Activated CD4-positive, alpha-beta T cell treated with anti-CD3 and anti-CD28 coated beads for 1 hour (primary cell): ENCODE results near the gene NUP50.

Source experiments
- DNase-seq: peaks from one replicate; pipeline ENCODE4 v3.0.0-alpha.2; 2020

Gene NUP50

DNA sequence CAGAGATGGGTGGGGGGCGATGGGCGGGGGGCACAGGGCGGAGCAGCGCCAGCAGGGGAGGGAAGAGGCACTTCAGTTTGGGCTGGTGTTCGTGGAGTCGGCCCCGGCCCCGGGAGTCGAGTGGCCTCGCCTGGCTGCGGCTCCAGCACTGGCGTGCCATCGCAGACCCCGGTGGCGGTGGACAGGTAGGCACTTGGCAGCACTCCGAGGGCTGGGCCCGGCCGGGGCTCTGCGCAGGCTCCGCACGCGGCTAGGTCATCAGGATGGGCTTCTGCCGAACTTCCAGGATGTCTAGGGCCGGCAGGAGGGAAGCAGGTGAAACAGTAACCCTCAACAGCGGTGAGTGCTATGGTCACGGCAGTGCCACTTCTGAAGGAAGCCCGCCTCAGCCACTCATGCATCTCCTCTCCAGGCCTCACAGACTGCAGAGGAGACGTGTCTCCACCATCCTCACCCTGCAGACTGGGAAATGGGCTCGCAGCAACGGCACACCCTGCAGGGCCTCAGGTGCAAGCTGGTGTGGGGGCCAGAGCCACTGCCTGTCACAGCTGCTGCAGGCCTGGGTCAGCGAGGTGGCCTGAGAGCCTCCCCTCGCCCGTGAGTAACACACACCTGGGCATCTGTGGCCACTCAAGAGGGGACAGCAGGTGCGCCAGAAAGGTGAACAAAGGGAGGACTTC, 33.3 kb downstream of the NUP50 start:
- DNase-seq, result no peak

DNA sequence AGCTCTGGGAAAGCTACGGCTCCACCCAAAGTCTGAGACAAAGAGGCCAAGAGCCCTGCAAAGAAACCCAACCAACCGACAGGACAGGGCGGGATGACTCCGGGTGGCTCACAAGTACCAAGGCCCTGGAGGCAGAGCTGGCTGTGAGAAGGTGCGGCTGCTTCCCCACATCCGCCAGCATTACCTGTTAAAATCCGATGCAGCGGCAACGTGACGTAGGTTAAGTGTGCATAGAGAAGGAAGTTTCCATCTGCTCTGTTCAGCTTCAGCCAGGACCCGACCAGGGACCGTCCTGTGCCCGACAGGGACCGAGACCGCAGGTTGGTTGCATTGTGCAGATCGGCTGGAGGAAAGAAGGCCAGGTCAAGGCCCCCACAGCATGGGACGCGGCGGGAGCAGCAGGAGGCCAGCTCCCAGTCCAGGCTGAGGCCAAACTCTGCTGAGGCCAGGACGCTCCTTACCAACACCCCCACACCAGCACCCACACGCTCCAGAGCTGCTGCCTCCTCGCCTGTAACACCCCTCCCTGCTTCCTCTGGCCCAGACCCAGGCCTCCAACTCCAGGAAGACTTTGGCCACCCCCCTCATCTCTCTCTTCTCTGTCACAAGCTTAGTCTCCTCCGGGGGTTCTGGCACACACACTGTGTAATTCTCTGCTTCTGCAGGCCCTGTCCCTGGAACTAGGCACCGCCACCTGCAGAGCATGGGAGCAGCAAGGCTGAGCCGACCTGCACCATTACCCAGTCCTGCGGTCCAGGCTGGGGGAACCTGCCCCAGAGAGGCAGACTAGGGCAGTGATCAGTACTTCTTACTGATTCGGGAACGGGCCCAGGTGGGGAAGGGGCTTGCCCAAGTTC, 34.1 kb downstream of the NUP50 start:
- no peak for DNase-seq

DNA sequence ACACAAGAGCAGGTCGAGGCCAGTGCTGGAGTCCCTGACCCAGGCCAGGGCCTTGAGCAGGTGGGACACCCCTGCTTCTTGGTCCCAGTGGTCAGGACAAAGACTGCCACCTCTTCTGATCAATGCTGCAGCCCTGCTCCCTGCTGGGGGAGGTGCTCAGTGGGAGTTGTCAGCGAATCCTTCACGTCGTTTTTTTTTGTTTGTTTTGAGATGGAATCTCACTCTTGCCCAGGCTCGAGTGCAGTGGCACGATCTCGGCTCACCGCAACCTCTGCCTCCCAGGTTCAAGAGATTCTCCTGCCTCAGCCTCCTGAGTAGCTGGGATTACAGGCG, 34.7 kb downstream of the NUP50 start:
- DNase-seq, result no peak

DNA sequence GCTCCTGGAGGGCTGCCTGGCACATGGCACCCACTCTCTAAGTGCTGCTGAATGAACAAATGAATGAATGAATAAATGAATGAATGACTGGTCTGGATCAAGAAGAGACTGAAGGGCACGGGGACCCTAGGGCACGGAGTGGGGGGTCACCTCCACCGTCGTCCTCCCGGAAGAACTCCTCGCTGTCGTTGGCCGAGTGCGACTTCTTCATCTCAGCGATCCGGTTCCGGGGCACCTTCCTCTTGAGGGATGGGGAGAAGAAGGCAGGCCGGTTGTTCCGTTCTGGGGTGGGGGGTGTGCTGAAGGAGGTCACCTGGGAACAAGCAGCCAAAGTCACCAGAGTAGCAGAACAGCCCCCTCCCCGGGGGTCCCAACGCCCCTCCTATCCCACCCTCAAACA, 36.0 kb downstream of the NUP50 start:
- DNase-seq, result no peak

DNA sequence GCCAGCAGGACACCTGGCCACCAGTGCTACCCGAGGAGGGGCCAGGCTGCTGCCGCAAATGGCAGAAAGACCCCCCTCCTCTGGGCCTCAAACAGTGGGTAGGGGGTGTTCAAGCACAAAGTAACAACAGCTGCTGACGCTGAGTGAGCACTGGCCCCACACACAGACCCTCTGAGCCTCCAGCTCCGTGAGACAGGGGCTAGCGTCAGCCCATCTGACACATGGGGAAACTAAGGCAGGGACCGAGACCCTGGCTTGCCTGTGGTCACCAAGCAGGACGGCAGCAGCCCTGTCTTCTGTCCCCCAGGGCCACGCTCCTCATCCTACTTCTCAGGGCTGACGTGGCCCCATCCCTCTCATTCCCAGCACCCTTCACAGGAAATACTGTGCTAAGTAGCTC, 36.5 kb downstream of the NUP50 start:
- DNase-seq, result no peak

DNA sequence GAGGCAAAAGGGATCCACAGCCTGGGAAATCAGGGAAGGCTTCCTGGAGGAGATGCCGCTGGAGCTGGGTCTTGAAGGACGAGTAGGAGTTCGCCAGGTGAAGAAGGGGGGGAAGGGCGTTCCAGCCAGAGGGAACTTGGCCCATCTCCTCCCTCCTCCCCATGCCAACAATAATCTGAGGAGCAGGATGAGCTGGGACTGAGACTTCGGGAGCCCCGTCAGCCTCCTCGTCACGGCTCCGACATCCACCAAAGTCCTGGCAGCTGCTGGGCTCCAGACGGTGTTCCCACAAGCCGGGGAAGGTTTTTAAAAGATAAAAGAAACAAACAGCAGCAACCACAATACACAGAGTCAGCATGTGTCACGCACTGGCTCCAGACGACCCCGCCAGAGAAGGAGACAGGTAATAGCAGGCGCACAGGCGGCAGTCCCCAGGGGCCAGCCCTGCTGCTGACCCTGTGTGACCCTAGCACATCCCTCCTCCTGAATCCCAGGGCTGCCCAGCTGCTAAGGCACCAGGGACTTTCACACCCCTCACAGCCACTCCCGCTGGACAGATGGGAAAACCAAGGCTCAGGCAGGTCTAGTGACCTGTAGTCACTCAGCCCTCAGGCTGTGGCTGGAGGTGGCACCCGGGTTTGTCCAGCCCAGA, 37.3 kb downstream of the NUP50 start:
- no peak for DNase-seq

DNA sequence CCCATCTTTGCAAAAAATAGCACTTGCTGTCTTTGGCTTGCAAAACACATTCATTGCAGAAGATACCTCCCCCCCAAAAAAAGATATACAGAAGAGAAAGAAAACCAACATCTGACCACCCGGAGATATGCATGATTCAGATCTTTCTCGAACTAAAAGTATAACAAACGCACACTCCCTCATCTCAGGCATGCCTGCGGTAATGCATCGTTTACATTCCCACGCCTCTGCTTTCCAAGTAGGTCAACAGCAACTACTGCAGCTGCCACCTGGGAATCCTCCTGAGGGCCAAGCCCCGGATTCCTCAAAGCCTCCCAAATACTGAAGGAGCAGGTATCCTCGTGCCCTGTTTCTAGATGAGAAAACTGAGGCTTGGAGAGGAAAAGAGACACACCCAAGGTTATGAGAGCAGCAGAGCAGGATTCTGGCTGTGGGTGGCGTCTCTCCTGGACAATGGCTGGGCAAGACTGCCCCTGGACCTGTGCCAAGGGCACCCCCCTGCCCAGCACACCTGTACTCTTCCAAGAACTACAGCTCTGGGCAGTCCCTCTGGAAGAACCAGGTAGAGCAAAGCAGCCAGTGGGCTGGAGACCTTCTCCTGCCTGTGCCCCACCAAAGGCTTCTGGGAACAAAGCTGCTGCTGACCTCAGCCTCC, 38.1 kb downstream of the NUP50 start:
- no peak for DNase-seq

DNA sequence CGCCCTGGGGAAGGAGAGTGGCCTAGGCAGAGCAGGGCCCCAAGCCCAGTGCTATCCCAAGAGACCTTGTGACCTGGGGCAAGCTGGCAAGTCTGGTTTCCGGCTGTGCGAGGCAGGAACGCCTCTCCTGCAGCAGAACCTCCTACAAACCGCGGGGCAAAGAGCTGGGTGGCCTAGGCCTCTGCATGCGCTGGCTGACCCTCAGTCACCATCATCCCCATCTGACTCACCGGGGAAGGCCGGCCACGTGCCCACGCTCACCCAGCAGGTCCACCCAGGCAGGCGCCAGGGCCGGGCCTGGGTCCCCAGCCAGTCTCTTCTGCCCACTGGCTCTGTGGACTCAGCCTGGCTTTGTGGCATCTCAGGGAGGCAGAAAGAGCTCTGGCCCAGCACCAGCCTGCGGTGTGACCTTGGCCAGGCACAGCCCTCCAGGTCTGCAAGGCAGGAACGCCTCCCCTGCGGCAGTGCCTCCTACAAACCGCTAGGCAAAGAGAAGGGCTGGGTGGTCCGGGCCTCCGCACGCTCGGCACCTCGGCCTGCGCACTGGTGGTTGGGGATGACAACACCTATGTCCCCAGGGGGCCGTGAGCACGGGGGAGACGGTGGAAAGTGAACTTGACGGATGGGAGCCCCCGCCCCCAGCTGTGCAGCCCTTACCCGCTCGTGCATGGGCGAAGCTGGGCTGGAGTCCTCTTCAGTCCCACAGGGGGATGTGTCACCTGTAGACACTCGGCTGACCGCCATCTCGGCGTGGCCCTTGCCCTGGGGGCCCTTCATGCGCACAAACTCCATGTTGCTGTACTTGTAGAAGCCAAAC, 38.8 kb downstream of the NUP50 start:
- no peak for DNase-seq

DNA sequence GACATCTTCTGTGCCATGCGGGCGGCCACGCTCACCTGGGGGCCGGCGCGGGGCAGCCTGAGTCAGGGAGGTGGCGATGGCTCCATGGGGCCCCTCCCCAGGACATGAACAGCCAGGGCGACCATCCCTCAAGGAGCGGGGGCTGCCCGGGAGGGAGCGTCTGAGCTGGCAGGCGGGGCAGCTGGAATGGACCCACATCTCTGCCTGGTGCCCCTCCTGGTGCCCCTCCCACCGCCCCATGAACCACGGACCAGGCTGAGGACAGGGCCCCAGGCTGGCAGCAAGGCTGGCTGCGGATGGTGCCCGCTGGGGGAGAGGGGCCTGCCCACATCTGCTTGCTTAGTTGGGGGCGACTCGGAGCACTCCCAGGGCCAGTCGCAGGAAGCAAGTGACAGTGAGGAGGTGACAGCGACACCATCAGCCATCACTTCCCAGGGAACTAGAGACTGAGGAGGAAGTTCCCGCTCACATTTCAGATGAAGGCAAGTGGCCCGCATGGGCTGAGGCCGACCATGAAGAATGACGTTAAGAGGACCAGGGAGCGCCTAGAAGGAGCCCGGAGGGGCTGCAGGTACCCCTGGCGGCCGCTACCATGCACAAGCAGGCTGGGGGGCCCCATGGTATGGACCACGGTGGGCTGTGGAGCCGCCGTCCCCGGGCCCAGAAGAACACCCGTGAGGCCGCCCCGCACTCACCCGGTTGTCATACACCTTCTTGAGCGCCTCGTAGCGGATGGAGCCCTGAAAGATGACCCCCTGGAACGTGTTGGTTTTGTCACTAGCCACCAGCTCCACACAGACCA, 39.6 kb downstream of the NUP50 start:
- DNase-seq, result no peak

DNA sequence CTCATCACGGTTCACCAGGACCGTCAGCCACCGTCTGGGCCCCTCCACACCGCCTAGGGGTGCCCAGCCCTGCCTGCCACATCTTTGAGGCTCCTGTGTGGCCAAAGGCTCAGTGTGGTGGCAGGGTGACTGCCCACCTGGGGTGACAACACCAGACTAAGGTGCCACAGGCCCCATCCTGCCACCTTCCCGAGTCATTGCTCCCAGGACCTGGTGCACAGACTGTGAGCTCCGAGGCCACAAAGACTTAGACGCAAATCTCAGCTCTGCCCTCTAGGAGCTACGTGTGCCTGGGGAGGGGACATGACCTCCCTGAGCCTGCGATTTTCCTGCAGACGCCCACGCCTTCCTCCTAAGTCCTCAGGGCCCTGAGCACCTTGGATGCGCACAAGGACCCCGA, 40.5 kb downstream of the NUP50 start:
- no peak for DNase-seq

DNA sequence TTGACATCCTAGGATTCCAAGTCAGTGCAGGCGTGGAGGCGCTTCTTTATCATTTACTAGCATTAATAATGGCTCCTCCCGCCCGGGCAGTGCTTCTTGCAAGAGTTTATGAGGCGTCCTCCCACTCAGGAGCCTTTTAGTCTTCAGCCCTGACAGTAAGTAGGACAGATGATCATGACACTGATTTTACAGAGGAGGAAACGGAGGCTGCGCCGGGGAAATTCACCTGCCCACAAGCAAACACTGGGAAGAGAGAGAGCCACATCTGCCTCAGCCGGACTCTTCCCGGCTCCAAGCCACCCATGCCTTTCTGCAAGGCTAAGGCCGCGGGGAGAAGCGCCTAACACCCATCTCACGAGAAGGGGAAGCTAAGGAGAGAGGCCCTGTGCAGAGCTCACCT, 41.1 kb downstream of the NUP50 start:
- DNase-seq, result no peak

DNA sequence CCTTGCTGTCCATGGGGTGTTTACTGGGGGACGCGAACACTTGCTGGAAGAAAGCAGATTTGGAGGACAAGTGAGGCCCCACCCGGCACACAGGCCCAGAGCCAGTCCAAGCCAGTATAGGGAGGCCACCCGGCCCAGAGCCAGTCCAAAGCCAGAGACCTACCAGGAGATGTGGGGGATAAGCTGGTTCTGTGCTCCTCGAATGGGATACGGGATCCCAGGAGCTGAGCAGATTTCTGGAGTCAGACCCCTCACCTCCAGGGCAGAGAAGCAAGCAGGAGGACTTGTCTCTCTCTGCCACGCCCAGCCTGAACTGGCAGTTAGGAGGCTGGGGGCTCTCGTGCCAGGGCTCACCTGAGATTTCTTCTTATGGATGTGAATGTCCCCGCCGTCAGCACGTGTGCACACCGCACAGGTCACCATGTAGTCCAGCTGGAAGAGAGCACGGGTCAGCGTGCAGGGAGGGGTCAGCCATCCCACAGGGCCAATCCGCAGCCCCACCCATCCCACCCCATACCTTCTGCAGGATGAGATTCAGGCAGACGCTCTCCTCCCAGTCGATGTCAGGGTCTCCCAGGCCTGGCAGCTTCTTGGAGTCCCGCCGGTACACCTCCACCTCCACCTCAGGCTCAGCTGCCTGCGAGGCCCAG, 41.7 kb downstream of the NUP50 start:
- DNase-seq, result no peak

DNA sequence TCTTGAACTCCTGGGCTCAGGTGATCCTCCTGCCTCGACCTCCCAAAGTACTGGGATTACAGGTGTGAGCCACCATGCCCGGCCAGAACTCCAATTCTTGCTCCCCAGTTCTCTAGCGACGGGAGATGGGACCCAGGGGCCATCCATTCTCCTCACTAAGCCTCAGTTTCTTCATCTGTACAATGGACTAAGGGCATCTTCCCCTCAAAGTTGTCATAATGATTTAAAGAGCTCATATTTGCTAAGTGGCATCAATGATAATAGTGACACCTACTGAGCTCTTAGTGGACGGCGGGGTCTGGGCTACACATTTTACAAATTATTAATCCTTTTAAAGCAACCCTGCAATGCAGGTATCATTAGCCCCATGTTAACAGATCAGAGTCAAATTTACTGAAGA, 42.5 kb downstream of the NUP50 start:
- DNase-seq, result no peak

DNA sequence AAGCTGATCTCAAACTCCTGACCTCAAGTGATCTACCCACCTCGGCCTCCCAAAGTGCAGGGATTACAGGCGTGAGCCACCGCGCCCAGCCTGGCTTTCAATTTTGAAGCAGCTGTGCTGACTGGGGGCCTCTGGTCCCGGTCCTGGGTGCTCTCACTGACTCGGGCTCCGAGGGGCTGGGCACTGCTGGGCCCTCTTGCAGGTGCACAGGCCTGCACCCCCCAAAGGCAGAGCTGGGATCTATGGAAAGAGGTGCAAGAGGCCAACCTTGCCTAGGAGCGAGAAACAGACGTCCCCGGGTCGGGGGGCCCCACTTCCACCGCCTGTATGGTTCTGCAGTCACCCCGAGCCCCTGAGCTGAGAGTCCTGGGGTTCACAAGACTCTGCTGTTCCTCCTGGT, 43.8 kb downstream of the NUP50 start:
- no peak for DNase-seq

DNA sequence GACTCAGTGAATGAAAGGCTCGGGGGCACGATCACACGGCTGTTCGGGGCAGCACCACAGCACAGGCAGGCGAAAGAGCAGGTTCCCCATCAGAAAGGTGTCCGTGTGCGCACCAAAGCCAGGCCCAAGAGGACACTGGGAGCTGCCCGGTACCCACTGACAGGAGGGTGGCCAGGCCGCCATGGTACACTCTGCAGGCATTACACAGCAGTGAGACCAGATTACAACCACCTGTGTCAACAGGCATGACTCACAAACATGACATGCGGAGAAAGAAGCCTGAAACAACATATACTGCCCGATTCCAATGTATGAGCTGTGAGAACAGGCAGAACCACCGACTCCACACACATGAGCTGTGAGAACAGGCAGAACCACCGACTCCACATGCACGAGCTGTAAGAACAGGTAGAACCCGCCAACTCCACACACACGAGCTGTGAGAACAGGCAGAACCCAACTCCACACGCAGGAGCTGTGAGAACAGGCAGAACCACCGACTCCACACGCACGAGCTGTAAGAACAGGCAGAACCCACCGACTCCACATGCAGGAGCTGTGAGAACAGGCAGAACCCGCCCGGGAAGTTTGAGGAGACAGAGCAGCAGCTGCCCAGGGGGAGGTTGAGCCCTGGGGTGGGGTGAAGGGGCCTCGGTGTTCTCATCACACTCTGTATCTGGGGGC, 44.4 kb downstream of the NUP50 start:
- no peak for DNase-seq

DNA sequence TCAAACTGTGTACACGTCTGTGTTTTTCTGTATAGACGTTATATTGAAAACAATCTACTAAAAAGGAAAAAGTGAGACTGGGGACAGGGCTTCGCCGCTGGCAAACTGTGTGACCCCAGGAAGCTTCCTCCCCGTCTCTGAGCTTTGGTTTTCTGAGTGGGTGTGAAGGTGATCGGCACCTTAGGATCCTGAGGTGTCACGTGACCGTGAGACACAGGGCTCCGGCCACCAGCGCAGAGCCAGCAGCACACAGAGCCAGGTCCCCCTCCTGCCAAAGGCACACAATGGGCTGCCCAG, 44.9 kb downstream of the NUP50 start:
- no peak for DNase-seq

DNA sequence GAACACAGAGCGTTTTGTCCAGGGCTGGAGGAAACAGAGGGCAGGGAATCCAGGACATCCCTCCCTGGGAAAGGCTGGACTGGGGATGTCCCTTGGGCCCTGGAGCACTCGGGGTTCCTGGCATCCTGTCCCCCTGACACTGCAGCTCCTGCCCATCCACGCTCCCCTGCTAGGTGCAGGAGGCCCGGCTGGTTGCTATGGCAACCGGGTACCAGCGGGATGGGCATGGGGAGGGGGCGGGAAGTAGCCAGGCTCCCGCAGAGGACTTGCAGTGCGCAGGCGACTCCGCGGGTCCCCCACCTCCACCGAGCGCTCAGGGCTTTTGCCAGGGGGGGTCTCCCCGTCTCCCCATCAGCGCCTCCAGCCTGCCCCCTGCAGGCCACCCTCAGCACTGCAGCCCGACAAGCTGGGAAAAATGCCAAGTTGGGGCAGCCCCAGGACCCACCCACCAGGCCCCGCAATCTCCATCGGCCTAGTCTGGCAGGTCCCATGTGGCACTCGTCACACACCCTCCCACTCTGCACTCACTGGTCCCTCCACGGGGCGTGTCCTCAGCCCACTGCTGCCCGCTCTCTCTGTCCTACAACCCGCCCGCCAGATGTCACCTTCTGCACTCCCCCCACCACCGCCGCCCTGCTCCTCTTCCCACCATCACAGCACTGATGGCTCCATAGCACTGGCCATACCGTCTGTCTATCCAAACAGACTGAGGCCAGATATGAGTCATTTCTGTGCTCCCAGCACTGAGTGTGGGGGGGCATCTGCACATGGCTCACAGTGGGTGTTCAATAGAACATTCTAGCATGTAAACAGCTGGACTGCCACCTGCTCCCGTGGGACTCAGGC, 45.5 kb downstream of the NUP50 start:
- no peak for DNase-seq

DNA sequence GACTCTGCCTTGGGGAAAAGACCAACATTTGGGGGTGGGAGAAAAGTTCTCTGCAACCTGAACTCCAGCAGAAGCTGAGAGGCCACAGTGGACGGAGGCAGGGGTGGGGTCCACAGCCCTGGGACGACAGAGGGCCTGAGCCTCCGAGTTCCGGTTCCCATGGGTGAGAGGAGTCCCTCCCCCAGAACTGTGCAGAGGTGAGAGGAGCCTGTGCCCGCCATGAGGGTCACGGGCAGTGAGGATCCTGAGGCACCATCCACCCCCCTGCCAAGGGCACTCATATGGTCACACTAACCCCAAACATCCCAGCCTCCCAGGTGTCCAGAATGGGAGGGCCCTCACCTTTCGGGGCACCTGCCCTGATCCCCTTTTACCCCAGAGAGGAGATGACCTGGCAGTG, 46.4 kb downstream of the NUP50 start:
- DNase-seq, result no peak

DNA sequence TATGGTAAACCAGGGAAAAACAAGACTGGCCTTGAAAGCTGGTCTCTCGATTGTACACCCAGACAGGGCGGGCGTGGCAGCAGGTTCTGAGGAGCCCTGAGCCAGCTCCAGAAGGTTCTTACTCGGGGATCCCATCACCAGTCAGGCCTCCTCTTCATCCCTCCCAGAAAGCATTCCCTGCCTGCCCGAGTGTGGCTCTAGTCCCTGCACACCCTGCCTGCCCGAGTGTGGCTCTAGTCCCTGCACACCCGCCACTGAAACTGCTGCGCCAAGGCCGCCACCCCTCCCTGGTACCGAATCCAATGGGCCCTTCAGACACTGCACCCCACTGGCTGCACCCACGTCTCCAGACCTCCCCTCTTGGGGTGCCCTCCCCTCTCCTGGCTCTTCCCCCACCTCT, 46.9 kb downstream of the NUP50 start:
- DNase-seq, result no peak

DNA sequence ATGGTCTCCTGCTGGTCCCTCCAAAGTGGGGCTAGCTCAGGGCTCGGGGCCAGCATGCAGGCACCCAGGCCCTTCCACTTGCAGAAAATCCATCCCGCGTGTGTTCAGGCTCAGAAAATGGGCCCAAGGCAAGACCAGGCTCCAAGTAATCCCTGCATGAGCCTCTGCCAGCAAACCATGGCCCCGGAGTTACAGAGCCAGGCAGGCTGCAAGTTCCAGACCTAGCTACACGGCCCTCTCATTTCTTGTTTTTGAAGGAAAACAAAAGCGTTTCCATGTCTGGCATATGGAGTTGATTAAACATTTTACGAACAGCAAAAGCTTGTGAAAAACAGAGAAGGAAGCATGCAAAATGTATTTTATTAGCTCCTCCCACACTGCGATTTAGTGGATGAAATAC, 47.3 kb downstream of the NUP50 start:
- no peak for DNase-seq
